HCT116 (cell line): ENCODE data around the gene CHCHD3. TPM values are rescaled to one million over a fixed set of nuclear protein-coding genes. Genes with fewer than 3 reads are reported as not detected.

Experiments used
- ATAC-seq: fragments of 200-7000 bp; cut with Tn5 transposase; 2 replicates; pipeline ENCODE4 v1.9.1; 2020; ENCODE audit warnings: mild to moderate bottlenecking, moderate library complexity
- BruUV-seq: library from RNA; stranded (reverse); fragments of 400-500 nt; replicated peaks from 2 replicates; lab custom pipeline; 2021; lab: Mats Ljungman, UMichigan
- CTCF ChIA-PET: fragments of 300-600 bp; sonication (Branson Sonifier 250); formaldehyde crosslinking; loops from one replicate; lab custom pipeline; 2021; ENCODE audit warnings: antibody characterized with exemption; lab: Charles Lee
- POLR2A ChIA-PET: fragments of 300-600, 350-600 bp; sonication (Branson Sonifier 250); formaldehyde crosslinking; loops from one replicate; lab custom pipeline; 2021; ENCODE audit warnings: antibody characterized with exemption; lab: Charles Lee
- RAD21 ChIA-PET, 2 experiments: fragments of 300-600 bp; sonication (Branson Sonifier 250); formaldehyde crosslinking; loops; one replicate each; lab custom pipeline; 2023; ENCODE audit warnings: low total read pairs in 2 of 2; ENCODE audit not compliant: uncharacterized antibody in 2 of 2, unreplicated experiment in 2 of 2, low non-redundant PET in 1 of 2; lab: Charles Lee
- DNase-seq: peaks from one replicate; pipeline ENCODE4 v3.0.0-alpha.2; 2010; ENCODE audit warnings: low read depth, low spot score
- H2AFZ ChIP-seq: fragments of 200-600 bp; shearing (Covaris generic), sonication (generic); 2 replicates; pipeline ENCODE4 v1.6.1; 2017; ENCODE audit warnings: low read depth, mixed run types, mixed read lengths, antibody characterized with exemption, low read length; ENCODE audit not compliant: poor library complexity, severe bottlenecking
- H3K27ac ChIP-seq: 2 replicates; pipeline ENCODE4 v1.5.1; 2012; ENCODE audit warnings: low read depth, low read length
- H3K27me3 ChIP-seq: fragments of 200-600 bp; sonication (generic); 2 replicates; pipeline ENCODE4 v1.6.1; 2016; ENCODE audit warnings: mixed run types, low read length, mixed read lengths; ENCODE audit not compliant: insufficient read depth
- H3K36me3 ChIP-seq, 2 experiments: fragments of 200-500 bp in 1 of 2; fragments of 200-600 bp in 1 of 2; sonication (Bioruptor generic) in 1 of 2; sonication (generic) in 1 of 2; 2 replicates each; pipeline versions ENCODE4 v1.5.1 to v1.6.1; 2014 to 2016; ENCODE audit warnings: low read length in 2 of 2, inconsistent platforms in 1 of 2, mixed read lengths in 1 of 2, mixed run types in 1 of 2; ENCODE audit not compliant: insufficient read depth in 2 of 2, control insufficient read depth in 1 of 2
- H3K4me1 ChIP-seq, 2 experiments: fragments of 200-600 bp in 1 of 2; sonication (generic) in 1 of 2; 2 replicates each; pipeline versions ENCODE4 v1.5.1 to v1.6.1; 2012 to 2017; ENCODE audit warnings: low read length in 2 of 2, inconsistent platforms in 1 of 2, mild to moderate bottlenecking in 1 of 2, mixed read lengths in 1 of 2, mixed run types in 1 of 2, moderate library complexity in 1 of 2; ENCODE audit not compliant: insufficient read depth in 2 of 2, control insufficient read depth in 1 of 2
- H3K4me2 ChIP-seq: fragments of 200-600 bp; sonication (generic); 2 replicates; pipeline ENCODE4 v1.6.1; 2017; ENCODE audit warnings: mixed run types, low read length, mixed read lengths
- H3K4me3 ChIP-seq, 2 experiments: fragments of 200-600 bp in 1 of 2; sonication (generic) in 1 of 2; replicated peaks in 1 of 2; 2 replicates each; pipeline ENCODE4 v1.5.1; 2011 to 2016; ENCODE audit warnings: low read length in 2 of 2, control low read depth in 1 of 2, low read depth in 1 of 2, mild to moderate bottlenecking in 1 of 2, mixed read lengths in 1 of 2, mixed run types in 1 of 2
- H3K79me2 ChIP-seq: fragments of 200-600 bp; sonication (generic); 2 replicates; pipeline ENCODE4 v1.6.1; 2017; ENCODE audit warnings: mild to moderate bottlenecking, mixed run types, low read length, moderate library complexity, mixed read lengths; ENCODE audit not compliant: insufficient read depth
- H3K9ac ChIP-seq: fragments of 200-600 bp; sonication (generic); 2 replicates; pipeline ENCODE4 v1.6.1; 2016; ENCODE audit warnings: low read length, mixed read lengths
- H3K9me2 ChIP-seq: fragments of 200-600 bp; sonication (generic), shearing (Covaris generic); 2 replicates; pipeline ENCODE4 v1.6.1; 2017; ENCODE audit warnings: mixed run types, mild to moderate bottlenecking, moderate library complexity; ENCODE audit not compliant: insufficient read depth
- H3K9me3 ChIP-seq, 2 experiments: fragments of 200-500 bp in 1 of 2; fragments of 200-600 bp in 1 of 2; sonication (Bioruptor generic) in 1 of 2; sonication (generic) in 1 of 2; 2 replicates each; pipeline ENCODE4 v1.6.1; 2014 to 2017; ENCODE audit warnings: low read length in 2 of 2, mixed read lengths in 2 of 2, inconsistent platforms in 1 of 2, low read depth in 1 of 2, mild to moderate bottlenecking in 1 of 2, mixed run types in 1 of 2, moderate library complexity in 1 of 2; ENCODE audit not compliant: control insufficient read depth in 1 of 2, insufficient read depth in 1 of 2
- H4K20me1 ChIP-seq: fragments of 200-600 bp; sonication (generic), shearing (Covaris generic); 2 replicates; pipeline ENCODE4 v1.6.1; 2017; ENCODE audit warnings: mixed run types, mild to moderate bottlenecking, moderate library complexity; ENCODE audit not compliant: insufficient read depth
- ATF3 ChIP-seq: IDR thresholded peaks from 2 replicates; pipeline ENCODE4 v1.6.1; 2012
- CBX3 ChIP-seq: IDR thresholded peaks from 2 replicates; pipeline ENCODE4 v1.6.1; 2012; ENCODE audit warnings: low read depth
- ELF1 ChIP-seq: IDR thresholded peaks from 2 replicates; pipeline ENCODE4 v1.6.1; 2012; ENCODE audit warnings: low read depth, borderline replicate concordance
- EZH2 ChIP-seq: fragments of 200-600 bp; sonication (generic); IDR thresholded peaks from 2 replicates; pipeline ENCODE4 v1.6.1; 2017; ENCODE audit warnings: antibody characterized with exemption, mixed run types
- FOSL1 ChIP-seq: IDR thresholded peaks from 2 replicates; pipeline ENCODE4 v1.6.1; 2012; ENCODE audit warnings: low read depth
- JUND ChIP-seq: IDR thresholded peaks from 2 replicates; pipeline ENCODE4 v1.6.1; 2012
- POLR2A ChIP-seq: IDR thresholded peaks from 2 replicates; pipeline ENCODE4 v1.7.0; 2011; ENCODE audit warnings: borderline replicate concordance; ENCODE audit not compliant: insufficient read depth, insufficient read length; ENCODE audit errors: extremely low read depth
- POLR2AphosphoS5 ChIP-seq: IDR thresholded peaks from 2 replicates; pipeline ENCODE4 v1.6.1; 2011; ENCODE audit warnings: mild to moderate bottlenecking, low read depth, low read length, moderate library complexity
- RAD21 ChIP-seq: IDR thresholded peaks from 2 replicates; pipeline ENCODE4 v1.6.1; 2012; ENCODE audit warnings: low read depth, mild to moderate bottlenecking
- SIN3A ChIP-seq: IDR thresholded peaks from 2 replicates; pipeline ENCODE4 v1.6.1; 2012; ENCODE audit warnings: low read depth
- SP1 ChIP-seq: IDR thresholded peaks from 2 replicates; pipeline ENCODE4 v1.6.1; 2012; ENCODE audit warnings: low read depth
- YY1 ChIP-seq: IDR thresholded peaks from 2 replicates; pipeline ENCODE4 v1.6.1; 2011; ENCODE audit warnings: low read length, low read depth, moderate library complexity, mild to moderate bottlenecking; ENCODE audit not compliant: insufficient replicate concordance; ENCODE audit errors: extremely low read depth
- ZFX ChIP-seq: fragments of 450-650 bp; IDR thresholded peaks from 2 replicates; pipeline ENCODE4 v1.6.1; 2017
- intact Hi-C: fragments of 100-400 bp; cut with micrococcal nuclease; formaldehyde crosslinking; loops from 2 replicates; pipeline ENCODE4 v1.10.0; 2022
- total RNA-seq: library from RNA; stranded (reverse); gene quantifications from one replicate; pipeline ENCODE4 v1.2.1, GENCODE V29; 2021; ENCODE audit not compliant: unreplicated experiment
- TF ChIP-seq, protein P1 (sequence below), 3 experiments: fragments of 200-600 bp in 1 of 3; sonication (generic) in 1 of 3; IDR thresholded peaks in 2 of 3; conservative IDR thresholded peaks in 1 of 3; 2 replicates each; pipeline ENCODE4 v1.5.1; 2012 to 2017; ENCODE audit warnings: low read depth in 2 of 3, low read length in 2 of 3, antibody characterized with exemption in 1 of 3, borderline replicate concordance in 1 of 3, control low read depth in 1 of 3, mild to moderate bottlenecking in 1 of 3, mixed read lengths in 1 of 3, mixed run types in 1 of 3, moderate library complexity in 1 of 3; ENCODE audit not compliant: insufficient read depth in 1 of 3
- TF ChIP-seq, protein P2 (sequence below): IDR thresholded peaks from 2 replicates; pipeline ENCODE4 v1.6.1; 2011; ENCODE audit warnings: mild to moderate bottlenecking, low read length, moderate library complexity; ENCODE audit not compliant: insufficient replicate concordance; ENCODE audit errors: extremely low read depth
- TF ChIP-seq, protein P3 (sequence below): IDR thresholded peaks from 2 replicates; pipeline ENCODE4 v1.6.1; 2012

CHCHD3 gene
- total RNA-seq, 1 experiment from 2014 or later: 73.5 TPM

GRCh38 chr7:132836746-132837145, 245.1 kb downstream of the CHCHD3 start:
- TF ChIP-seq JUND (no peak), EZH2 (no peak), RAD21 (no peak), ATF3 (no peak), YY1 (no peak), SP1 (no peak), POLR2AphosphoS5 (no peak), FOSL1 (no peak), SIN3A (no peak), ELF1 (no peak), ZFX (no peak), POLR2A (no peak), CBX3 (no peak)
- TF ChIP-seq, protein P1, sequence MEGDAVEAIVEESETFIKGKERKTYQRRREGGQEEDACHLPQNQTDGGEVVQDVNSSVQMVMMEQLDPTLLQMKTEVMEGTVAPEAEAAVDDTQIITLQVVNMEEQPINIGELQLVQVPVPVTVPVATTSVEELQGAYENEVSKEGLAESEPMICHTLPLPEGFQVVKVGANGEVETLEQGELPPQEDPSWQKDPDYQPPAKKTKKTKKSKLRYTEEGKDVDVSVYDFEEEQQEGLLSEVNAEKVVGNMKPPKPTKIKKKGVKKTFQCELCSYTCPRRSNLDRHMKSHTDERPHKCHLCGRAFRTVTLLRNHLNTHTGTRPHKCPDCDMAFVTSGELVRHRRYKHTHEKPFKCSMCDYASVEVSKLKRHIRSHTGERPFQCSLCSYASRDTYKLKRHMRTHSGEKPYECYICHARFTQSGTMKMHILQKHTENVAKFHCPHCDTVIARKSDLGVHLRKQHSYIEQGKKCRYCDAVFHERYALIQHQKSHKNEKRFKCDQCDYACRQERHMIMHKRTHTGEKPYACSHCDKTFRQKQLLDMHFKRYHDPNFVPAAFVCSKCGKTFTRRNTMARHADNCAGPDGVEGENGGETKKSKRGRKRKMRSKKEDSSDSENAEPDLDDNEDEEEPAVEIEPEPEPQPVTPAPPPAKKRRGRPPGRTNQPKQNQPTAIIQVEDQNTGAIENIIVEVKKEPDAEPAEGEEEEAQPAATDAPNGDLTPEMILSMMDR (IDR thresholded peaks at IDR 0.05 in 2 of 3, conservative IDR thresholded peaks at IDR 0.05 in 1 of 3; ENCODE audit: borderline replicate concordance in 1 of 3, insufficient read depth in 1 of 3, low read depth in 2 of 3, low read length in 2 of 3): no peak
- TF ChIP-seq, protein P2, sequence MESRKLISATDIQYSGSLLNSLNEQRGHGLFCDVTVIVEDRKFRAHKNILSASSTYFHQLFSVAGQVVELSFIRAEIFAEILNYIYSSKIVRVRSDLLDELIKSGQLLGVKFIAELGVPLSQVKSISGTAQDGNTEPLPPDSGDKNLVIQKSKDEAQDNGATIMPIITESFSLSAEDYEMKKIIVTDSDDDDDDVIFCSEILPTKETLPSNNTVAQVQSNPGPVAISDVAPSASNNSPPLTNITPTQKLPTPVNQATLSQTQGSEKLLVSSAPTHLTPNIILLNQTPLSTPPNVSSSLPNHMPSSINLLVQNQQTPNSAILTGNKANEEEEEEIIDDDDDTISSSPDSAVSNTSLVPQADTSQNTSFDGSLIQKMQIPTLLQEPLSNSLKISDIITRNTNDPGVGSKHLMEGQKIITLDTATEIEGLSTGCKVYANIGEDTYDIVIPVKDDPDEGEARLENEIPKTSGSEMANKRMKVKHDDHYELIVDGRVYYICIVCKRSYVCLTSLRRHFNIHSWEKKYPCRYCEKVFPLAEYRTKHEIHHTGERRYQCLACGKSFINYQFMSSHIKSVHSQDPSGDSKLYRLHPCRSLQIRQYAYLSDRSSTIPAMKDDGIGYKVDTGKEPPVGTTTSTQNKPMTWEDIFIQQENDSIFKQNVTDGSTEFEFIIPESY: no peak
- TF ChIP-seq, protein P3, sequence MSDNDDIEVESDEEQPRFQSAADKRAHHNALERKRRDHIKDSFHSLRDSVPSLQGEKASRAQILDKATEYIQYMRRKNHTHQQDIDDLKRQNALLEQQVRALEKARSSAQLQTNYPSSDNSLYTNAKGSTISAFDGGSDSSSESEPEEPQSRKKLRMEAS: no peak
- H3K4me1 ChIP-seq: peaks cover 0 to 6% of the 10 kb centered on the region in 2 experiments; a peak in 1 of 4 replicates
- intact Hi-C loops: no loop called here
- H2AFZ ChIP-seq: no peak overlapping the region
- no peak overlapping the region for H3K9ac ChIP-seq
- POLR2A ChIA-PET: no interaction called here
- RAD21 ChIA-PET: no interaction called here
- CTCF ChIA-PET: no interaction called here
- no peak overlapping the region for H3K4me2 ChIP-seq
- no TSS peak for BruUV-seq
- H3K36me3 ChIP-seq: no peaks in the 10 kb centered on the region
- DNase-seq: no peak
- no peaks in the 10 kb centered on the region for H3K27me3 ChIP-seq
- ATAC-seq: no peak
- no peaks in the 10 kb centered on the region for H3K79me2 ChIP-seq
- no peaks in the 10 kb centered on the region for H3K9me2 ChIP-seq
- no peaks in the 10 kb centered on the region for H3K9me3 ChIP-seq
- no peak overlapping the region for H3K4me3 ChIP-seq
- H4K20me1 ChIP-seq: no peaks in the 10 kb centered on the region
- H3K27ac ChIP-seq: no peak overlapping the region
